Bronchial epithelial cell (primary cell): ENCODE data around the gene CHAF1A. TPM values are rescaled to one million over a fixed set of nuclear protein-coding genes. Genes with fewer than 3 reads are reported as not detected.

Experiments
- DNase-seq: peaks from one replicate; pipeline ENCODE4 v3.0.0-alpha.2; 2010; ENCODE audit warnings: low read depth
- FAIRE-seq: peaks from 2 replicates; lab custom pipeline; 2011; peaks lifted over from hg19 to GRCh38; lab: Jason Lieb, UNC
- H3K27me3 ChIP-seq: 2 replicates; pipeline ENCODE4 v1.5.1; 2011; ENCODE audit warnings: low read length; ENCODE audit not compliant: control insufficient read depth, insufficient read depth
- H3K36me3 ChIP-seq: 2 replicates; pipeline ENCODE4 v1.5.1; 2011; ENCODE audit warnings: low read length; ENCODE audit not compliant: control insufficient read depth, insufficient read depth
- H3K4me3 ChIP-seq: 2 replicates; pipeline ENCODE4 v1.5.1; 2011; ENCODE audit warnings: mild to moderate bottlenecking, low read depth, low read length, control low read depth
- total RNA-seq: library from RNA; depleted of rRNA; stranded (reverse); fragments of >200 nt; gene quantifications from 2 replicates; pipeline ENCODE4 v1.2.1, GENCODE V29; 2014
- TF ChIP-seq, protein P1 (sequence below): IDR thresholded peaks from 2 replicates; pipeline ENCODE4 v1.5.1; 2011; ENCODE audit warnings: mild to moderate bottlenecking, moderate library complexity, low read length, control low read depth, inconsistent platforms; ENCODE audit not compliant: insufficient read depth, severe bottlenecking

Gene CHAF1A
- total RNA-seq, 1 donor from 2014 or later, result 3.7 TPM

DNA sequence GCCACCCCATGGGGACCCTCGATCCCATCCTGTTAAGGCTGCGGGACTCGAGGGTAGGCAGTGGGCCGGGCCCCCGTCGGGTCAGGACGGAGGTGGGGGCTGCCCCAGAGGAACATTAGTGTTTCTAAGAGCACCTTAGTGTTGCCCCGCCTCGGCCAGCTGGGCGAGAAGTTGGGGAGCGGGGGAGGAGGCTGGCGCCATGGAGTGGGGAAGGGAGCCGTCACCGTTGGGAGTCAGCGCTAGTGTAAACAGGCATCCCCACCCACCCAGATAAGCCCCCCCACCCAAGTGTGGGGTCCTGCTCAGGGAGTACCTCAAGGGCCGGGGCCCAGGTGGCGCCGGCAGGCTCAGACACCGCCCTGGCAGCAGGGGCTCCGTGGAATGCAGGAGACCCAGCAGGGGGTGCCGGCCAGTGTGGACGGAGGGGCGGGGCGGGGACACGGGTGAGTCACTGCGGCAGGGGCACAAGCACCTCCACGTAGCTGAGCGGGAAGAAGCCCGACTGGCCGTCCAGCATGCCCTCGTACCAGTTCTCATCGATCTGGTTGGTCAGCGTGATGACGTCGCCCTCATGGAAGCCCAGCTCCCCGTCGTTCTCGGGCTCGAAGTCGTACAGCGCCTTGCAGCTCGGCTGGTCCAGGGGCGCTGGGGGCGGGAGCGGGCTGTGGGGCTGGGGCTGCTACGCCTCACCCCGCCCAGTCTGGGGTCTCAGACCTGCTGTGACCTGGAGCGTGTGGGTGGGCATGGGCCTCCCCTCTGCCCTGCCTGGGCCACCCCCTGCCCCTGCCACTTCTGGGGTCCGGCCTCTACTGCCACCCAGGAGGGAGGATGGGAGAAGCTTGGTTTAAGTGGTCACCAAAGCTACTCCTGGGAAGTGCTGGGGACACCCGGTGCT, 41.0 kb upstream of the CHAF1A start:
- no peak overlapping the region for H3K4me3 ChIP-seq
- DNase-seq, result no peak
- no peaks in the 10 kb centered on the region for H3K27me3 ChIP-seq
- no peak for FAIRE-seq
- TF ChIP-seq, protein P1, sequence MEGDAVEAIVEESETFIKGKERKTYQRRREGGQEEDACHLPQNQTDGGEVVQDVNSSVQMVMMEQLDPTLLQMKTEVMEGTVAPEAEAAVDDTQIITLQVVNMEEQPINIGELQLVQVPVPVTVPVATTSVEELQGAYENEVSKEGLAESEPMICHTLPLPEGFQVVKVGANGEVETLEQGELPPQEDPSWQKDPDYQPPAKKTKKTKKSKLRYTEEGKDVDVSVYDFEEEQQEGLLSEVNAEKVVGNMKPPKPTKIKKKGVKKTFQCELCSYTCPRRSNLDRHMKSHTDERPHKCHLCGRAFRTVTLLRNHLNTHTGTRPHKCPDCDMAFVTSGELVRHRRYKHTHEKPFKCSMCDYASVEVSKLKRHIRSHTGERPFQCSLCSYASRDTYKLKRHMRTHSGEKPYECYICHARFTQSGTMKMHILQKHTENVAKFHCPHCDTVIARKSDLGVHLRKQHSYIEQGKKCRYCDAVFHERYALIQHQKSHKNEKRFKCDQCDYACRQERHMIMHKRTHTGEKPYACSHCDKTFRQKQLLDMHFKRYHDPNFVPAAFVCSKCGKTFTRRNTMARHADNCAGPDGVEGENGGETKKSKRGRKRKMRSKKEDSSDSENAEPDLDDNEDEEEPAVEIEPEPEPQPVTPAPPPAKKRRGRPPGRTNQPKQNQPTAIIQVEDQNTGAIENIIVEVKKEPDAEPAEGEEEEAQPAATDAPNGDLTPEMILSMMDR, result no peak
- peaks cover 44% of the 10 kb centered on the region for H3K36me3 ChIP-seq

DNA sequence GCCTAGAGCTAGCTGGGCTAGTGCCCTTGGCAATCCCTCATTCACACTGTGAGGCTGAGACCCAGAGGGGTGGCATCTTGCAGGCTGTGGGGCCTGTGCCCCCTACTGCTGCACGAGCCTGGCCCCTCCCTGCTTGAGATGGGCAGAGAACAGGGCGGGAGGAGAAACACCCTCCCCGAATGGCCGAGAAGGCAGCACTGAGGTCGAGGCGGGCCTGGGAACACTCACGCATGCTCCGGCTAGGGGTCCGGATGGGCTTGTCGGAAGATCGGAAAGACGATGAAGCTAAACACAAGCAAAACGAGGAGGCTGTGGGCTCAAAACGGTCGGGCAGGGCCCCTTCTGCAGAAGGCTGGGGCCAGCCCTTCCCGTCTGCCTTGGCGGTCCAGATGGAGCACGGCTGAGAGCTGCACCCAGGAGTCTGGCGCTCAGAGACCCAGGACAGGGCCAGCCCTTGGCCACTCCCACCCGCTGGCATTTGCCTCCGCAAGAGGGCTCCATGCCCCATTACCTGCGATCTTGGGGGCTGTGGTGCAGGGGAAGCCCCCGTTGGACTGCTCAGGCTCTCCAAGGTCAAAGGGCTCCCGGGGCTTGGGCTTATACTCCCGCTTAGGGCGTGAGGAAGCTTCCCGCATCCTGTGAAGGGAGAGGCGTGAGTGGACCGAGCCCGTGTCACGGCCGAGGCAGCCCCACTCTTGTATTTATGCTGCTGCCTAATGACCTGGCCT, 40.2 kb upstream of the CHAF1A start:
- FAIRE-seq (no peak), DNase-seq (no peak)
- H3K4me3 ChIP-seq, result no peak overlapping the region
- TF ChIP-seq, protein P1, result no peak
- H3K27me3 ChIP-seq, result no peaks in the 10 kb centered on the region
- peaks cover 48% of the 10 kb centered on the region for H3K36me3 ChIP-seq

DNA sequence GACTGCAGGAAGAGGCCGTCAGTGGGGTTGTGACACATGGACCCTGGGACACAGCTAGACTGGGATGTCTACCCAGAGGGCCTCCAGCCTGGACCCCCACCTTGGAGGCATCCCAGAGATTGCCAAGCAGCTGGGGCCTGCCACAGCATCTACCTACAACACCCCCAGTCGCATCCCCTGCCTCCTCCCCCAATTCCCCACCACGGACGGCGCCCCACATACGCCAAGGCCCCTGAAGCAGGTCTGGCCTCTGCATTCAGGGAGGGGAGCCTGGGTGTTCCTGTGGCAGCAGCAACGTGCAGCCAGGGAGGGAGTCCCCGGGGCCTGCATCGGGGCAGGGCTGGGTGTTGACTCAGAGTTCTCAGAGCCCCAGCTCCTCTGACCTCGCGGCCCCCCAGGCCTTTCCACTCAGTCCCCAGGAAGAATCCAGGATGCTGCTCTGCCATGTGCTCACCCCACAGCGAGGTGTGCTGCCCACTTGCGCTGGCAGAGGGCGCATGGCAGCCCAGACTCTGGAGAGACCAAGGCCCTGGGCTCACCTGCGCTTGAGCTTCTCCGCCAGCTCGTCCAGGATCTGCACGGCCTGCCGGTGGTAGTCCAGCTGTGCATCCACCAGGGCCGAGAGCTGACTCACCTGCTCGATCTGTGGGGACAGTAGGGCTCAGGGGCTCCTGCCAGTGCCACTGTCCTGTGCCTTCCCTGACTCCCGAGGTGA, 39.5 kb upstream of the CHAF1A start:
- no peaks in the 10 kb centered on the region for H3K27me3 ChIP-seq
- H3K36me3 ChIP-seq, result peaks cover 55% of the 10 kb centered on the region
- no peak overlapping the region for H3K4me3 ChIP-seq
- TF ChIP-seq, protein P1, result peak; percentile 37
- FAIRE-seq, result peak; percentile 36
- DNase-seq, result no peak

DNA sequence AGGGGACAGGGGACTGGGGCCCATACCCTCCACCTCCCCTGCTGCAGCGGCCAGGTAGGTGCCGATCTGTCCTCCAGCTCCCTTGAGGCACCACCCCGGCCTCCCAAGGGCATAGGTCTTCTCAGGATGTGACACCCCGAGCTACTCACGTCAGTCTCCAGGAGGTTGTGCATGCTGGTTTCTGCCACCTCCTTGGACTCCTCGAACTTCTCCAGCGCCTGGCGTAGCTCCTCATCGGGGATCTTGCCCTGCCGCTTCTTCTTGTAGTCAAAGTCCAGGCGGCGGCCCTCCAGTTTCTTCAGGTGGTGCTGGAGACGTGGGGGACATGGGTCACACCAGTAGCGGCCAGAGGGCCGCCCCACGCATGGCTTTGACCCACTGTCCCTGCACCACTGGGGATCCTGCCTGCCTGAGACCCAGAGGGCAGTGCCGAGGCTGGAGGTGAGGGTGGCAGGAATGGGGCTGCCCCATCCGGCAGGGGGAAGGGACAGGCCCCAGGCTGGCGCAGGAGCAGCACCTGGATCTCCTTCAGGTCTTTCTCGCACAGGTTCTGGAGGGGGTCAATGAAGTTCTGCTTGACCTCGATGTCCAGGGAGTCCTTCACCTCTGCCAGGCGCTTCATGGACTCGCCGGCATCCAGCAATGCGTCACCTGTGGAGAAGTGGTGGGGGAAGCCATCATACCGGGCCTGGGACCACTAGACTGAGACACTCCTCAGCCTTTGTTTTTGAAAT, 38.7 kb upstream of the CHAF1A start:
- FAIRE-seq, result no peak
- TF ChIP-seq, protein P1, result no peak
- no peaks in the 10 kb centered on the region for H3K27me3 ChIP-seq
- no peak overlapping the region for H3K4me3 ChIP-seq
- peaks cover 58% of the 10 kb centered on the region for H3K36me3 ChIP-seq
- no peak for DNase-seq

DNA sequence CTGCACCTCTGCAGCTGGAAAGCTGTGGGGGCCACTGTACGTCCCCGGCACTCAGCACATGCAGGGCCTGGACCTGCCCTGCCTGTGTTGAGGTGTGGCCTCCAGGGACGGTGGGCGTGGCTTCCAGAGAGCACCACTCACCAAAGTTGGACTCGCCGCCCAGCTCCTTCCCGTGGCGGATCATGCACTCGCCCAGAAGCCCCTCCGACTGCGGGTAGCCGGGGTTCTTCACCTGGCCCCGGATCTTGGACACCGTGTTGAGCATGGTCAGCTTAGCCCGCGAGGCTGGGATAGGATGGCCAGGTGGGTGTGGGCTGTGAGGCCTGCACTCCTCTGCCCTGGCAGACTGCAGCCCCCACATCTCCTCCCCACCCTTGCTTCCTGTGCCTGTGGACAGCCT, 37.1 kb upstream of the CHAF1A start:
- TF ChIP-seq, protein P1, result no peak
- H3K4me3 ChIP-seq, result no peak overlapping the region
- peaks cover 53% of the 10 kb centered on the region for H3K36me3 ChIP-seq
- DNase-seq, result no peak
- no peaks in the 10 kb centered on the region for H3K27me3 ChIP-seq
- no peak for FAIRE-seq
